Hypothalamus (tissue), 51 donors: ENCODE measurements around the gene CACNA1H.
"Not testable (repeated sequence)": the region's sequence is repeated elsewhere in the genome, so short reads cannot be mapped to it uniquely, and the experiment has no call there.

Experiments used
- DNase-seq, 51 donors: peaks; one replicate each; lab custom pipeline; 2025; lab: John Stamatoyannopoulos, UW

Gene CACNA1H

DNA sequence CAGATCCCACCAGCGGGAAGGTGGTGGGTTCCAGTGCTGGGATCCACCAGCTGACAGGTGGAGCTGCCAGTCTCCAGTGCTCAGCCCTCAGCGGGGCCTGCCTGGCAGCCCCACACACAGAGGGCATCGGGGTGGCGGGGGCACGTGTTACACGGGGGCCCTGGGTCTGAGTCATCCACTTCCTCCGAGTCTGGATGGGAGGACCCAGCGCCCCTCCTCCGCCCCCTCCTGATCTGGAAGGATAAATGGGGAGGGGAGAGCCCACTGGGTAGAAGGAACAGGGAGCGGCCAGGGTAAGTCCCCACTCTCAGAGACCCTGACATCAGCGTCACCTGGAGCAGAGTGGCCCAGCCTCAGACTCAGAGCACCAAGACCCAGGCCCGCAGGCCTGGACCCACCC, 87.5 kb downstream of the CACNA1H start, which contains the start of gene TPSAB1:
Gene TPSAB1 (plus strand): TSS at position 270 of the 400 bp plus-strand sequence. CDS start 234 bp downstream, outside the sequence.
- DNase-seq, result not testable (repeated sequence)

DNA sequence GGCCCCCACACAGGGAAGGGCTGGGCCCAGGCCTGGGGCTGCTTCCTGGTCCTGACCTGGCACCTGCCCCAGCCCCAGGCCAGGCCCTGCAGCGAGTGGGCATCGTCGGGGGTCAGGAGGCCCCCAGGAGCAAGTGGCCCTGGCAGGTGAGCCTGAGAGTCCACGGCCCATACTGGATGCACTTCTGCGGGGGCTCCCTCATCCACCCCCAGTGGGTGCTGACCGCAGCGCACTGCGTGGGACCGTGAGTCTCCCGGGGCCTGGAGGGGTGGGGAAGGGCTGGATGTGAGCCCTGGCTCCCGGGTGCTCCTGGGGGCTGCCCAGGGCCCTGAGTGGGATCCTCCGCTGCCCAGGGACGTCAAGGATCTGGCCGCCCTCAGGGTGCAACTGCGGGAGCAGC, 88.2 kb downstream of the CACNA1H start:
- not testable (repeated sequence) for DNase-seq

DNA sequence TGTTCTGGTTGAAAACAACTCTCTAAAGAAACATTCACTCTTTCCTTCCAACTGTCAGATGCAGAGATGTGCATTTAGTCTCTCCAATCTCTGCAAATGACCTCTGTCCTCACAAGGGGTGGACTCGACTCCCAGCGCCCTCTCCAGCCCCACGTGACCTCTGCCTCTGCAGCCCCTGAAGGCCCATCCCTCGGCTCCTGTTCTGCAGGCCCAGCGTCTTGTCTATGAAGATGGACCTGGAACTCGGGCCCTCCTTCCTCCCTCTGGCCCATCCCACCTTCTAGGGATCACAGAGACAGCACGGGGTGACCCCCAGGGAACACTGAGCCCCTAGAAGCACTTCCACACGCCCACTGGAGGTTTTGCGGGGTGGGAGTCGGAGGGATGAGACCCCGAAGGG, 90.5 kb downstream of the CACNA1H start:
- not testable (repeated sequence) for DNase-seq

DNA sequence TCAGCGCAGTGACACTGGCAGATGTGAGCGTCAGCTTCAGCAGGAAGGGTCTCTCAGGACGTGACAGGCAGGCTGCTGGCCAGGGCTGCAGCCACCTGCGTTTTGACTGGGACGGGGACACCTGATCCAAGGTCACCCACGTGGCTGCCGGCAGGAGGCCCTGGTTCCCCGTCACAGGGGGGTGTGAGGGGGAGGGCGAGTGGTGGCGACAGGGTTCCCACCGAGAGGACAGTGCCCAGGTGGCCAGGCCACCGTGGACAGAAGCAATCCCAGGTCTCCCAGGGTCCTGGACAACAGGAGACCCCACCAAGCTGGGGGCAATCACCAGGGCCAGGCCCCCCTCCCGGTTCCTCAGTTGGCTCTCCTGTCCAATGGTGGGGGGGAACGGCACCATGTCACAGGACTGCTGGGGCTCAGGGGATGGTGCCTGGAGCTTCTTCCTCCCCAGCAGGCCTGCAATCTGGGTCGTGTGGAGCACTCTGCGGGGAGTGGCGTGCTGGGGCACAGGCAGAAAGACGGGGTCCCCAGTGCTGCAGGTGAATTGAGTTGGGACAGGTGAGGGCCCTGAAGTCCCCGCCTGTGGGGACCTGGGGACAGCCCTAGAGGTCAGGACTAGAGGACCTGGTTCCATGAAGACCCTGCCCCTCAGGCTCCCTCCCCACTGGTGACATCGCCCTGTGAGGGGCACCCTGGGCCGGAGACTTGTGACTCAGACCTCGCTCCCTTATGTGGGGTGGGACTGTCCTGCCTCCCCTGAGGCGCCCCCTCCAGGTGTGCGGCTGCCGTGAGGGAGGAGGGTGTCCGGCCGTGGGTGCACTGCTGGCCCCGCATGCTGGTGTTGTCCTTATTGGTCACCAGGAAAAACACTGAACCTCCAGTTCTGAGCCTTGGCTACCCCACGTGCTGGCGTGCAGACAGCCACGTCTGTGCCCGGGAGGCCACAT, 91.3 kb downstream of the CACNA1H start:
- DNase-seq, result not testable (repeated sequence)

DNA sequence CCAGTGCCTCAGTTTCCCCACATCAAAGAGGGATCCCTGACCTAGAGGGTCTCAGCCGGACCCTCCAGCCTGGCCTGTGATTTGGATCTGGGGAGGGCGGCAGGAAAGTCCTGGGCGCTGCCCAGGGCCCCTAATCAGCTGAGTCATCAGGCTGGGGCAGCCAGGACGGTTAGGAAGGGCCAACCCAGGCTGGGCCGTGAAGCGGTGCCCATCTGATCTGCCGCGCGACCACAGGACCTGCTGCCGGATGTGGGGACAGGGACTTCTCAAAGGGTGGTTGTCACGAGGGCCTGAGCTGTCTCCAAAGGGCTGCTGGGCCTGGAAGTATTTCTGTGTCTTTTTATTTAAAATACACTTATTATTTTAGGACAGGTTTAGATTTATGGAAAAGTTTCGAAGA, 92.0 kb downstream of the CACNA1H start:
- DNase-seq, result no peak

DNA sequence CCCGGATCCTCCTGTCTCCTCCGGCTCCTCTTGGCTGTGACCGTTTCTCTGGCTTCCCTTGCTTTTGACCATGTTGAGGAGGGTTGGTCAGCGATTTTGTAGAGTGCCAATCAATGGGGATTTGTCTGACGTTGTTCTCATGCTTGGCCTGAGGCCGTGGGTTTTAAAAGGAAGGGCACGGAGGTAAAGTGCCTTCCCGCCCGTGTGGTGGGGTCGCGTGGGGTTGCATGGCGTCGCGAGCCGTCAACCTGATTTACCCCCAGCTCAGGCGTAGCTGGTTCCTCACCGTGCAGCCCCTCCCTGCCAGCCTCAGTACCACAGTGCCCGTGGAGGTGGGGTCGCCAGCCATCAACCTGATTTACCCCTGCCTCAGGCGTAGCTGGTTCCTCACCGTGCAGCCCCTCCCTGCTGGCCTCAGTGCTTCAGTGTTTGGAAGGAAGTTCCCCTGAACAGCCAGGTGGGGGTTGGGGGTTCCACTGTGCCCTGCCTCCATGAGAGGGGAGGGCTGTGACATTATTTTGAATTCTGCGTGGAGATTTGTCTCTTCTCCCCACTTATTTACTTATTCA, 92.6 kb downstream of the CACNA1H start:
- no peak for DNase-seq

DNA sequence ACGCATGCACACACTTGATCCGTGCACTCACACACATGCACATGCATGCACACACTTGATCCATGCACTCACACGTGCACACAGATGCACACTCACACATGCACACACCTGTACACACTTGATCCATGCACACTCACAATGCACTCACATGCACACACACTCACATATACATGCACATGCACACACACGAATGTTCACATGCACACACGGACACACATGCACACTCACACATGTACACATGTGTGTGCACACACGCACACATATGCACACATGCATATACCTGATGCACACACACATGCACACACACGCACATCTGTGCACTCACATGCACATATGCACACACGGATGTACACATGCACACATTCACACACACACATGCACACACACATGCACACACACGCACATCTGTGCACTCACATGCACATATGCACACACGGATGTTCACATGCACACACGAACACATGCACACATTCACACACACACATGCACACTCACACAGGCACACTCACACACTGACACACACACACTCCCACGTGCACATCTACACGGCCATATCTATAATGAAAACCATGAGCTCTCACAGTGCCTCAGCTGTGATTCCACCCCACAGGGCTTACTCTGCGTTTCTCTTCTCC, 95.1 kb downstream of the CACNA1H start:
- not testable (repeated sequence) for DNase-seq

DNA sequence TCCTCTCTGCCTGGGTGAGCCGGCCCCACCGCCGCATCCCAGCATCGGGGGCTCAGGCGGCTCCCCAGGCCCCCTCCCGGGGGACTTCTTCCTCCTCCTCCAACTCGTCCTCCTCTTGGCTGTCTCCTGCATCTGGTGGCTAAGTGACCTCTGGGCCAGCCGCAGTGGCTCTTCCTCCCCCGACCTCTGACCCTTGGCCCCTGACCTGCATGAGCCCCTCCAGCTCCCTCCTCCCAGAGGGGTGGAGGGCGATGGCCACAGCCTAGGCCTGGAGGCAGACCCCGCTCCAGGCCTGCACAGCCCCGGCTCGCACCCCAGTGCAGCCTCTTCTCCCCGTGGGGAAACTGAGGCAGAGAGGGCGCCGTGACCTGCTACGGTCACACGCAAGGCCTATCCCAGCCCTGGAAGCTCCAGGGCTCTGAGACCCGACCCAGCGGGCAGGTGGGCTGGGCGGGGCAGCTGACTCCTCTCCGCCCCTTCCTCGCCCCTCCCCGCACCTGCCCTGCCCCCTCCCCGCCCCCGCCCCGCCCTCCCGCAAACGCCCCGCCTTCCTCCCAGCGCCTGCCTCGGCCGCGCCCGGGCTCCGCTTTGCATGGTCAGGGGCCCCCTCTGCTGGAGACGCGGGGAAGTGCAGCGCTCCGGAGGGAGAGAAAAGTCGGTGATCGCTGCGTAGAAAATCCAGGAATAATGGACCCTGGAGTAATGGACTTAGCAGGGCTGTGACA, 96.3 kb downstream of the CACNA1H start:
- DNase-seq, result not testable (repeated sequence)

DNA sequence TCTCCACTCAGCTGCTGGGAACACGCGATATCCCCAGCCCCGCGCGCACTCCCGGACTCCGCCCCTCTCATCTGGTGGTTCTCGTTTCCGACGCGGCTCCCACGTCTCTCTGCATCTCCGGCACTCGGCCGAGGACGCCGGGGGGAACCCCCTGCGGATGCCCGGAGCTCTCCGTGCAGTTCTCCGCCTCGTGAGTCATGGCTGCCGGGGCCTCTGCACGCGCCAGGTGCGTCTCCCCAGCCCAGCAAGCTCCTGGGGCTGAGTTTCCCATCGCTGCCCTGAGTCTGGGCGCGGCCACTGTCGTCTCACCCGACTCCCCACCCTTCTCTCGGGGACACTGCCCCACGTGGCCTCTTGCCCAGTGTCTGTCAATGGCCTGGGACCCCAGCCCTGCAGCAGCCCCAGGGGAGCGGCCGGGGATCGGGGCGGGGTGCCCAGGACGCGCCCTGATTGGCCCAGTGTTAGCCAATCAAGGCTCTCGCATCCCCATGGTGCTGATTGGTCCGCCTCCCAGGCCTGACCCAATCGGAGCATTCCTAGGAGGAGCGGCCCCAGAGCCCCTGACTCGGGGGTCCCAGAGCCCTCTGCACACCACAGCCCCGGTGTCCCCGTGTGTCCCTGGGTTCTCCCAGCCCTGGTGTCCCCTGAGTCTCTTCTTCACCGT, 100.9 kb downstream of the CACNA1H start:
- DNase-seq, result not testable (repeated sequence)

DNA sequence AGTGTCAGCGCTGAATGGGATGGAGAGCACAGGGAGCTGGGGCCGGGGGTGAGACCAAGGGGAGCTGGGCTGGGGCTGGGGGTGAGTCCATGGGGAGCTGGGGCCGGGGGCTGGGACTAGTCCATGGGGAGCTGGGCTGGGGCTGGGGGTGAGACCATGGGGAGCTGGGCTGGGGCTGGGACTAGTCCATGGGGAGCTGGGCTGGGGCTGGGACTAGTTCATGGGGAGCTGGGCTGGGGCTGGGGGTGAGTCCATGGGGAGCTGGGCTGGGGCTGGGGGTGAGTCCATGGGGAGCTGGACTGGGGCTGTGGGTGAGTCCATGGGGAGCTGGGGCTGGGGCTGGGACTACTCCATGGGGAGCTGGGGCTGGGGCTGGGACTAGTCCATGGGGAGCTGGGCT, 101.9 kb downstream of the CACNA1H start:
- not testable (repeated sequence) for DNase-seq

DNA sequence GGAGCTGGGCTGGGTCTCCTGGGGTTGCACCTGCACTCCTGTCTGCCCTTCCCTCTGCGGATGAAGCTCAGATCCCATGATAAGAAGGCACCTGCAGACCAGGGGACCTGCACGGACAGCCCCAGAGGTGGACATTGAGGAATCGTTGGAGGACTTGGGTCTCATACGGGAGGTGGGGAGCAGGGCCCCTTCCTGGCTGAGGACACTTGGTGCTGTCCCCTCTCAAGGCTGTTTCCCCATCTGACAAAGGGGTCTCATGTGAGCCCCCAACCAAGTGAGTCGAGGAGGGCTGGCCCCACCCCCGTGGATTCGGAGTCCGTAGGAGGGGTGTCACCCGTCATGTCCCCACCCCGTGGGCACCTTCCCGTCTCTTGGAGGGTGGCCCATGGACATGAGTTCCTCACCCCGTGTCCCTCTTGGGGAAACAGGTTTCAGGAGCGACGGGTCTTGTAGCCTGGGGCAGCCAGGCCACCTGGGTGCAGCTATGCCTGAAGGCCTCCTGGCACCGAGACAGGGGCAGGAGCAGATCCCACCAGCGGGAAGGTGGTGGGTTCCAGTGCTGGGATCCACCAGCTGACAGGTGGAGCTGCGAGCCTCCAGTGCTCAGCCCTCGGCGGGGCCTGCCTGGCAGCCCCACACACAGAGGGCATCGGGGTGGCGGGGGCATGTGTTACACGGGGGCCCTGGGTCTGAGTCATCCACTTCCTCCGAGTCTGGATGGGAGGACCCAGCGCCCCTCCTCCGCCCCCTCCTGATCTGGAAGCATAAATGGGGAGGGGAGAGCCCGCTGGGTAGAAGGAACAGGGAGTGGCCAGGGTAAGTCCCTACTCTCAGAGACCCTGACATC, 102.6 kb downstream of the CACNA1H start, which contains the start of gene TPSD1:
Gene TPSD1 (plus strand): TSS at position 794 of the 847 bp plus-strand sequence. CDS start 212 bp downstream, outside the sequence.
- not testable (repeated sequence) for DNase-seq

DNA sequence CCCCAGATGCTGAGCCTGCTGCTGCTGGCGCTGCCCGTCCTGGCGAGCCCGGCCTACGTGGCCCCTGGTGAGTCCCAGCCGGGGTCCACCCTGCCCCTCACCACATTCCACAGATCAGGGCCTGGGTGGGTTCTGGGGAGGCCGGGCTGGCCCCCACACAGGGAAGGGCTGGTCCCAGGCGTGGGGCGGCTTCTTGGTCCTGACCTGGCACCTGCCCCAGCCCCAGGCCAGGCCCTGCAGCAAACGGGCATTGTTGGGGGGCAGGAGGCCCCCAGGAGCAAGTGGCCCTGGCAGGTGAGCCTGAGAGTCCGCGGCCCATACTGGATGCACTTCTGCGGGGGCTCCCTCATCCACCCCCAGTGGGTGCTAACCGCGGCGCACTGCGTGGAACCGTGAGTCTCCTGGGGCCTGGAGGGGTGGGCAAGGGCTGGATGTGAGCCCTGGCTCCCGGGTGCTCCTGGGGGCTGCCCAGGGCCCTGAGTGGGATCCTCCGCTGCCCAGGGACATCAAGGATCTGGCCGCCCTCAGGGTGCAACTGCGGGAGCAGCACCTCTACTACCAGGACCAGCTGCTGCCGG, 103.5 kb downstream of the CACNA1H start:
- not testable (repeated sequence) for DNase-seq

DNA sequence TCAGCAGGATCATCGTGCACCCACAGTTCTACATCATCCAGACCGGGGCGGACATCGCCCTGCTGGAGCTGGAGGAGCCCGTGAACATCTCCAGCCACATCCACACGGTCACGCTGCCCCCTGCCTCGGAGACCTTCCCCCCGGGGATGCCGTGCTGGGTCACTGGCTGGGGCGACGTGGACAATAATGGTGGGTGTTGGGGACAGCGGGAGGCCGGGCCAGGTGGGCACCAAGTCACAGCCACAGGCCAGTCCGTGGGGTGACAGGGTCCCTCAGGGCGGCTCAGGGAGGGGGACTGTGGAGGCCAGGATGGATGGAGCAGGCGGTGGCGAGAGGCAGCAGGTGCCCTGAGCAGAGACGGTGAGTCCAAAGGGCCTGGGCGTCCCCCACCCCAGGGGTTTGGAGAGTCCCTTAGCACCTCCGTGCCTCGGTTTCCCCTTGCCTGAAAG, 104.0 kb downstream of the CACNA1H start:
- no peak for DNase-seq

DNA sequence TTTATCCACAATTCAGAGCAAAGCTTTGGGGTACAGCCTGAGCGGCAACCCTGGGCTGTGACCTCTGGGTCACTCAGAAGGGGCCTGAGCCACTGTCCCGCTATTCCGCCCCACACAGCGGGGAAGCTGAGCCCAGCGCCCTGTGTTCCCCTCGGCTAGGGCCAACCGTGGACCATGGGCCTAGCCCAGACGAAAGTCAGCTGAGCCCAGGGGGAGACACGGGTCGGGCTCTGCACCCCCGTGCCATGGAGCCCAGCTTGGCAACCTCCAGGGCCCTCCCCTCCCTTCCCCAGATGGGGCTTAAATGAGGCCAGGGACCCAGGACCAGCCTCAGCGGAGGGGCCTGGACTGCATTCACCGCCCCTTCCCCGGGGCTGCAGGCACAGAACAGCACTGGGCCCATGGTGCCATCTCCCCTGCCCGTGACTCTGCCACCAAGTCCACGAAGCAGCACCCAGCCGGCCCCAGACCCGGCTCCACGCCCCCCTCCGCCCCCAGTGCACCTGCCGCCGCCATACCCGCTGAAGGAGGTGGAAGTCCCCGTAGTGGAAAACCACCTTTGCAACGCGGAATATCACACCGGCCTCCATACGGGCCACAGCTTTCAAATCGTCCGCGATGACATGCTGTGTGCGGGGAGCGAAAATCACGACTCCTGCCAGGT, 104.8 kb downstream of the CACNA1H start:
- no peak for DNase-seq

DNA sequence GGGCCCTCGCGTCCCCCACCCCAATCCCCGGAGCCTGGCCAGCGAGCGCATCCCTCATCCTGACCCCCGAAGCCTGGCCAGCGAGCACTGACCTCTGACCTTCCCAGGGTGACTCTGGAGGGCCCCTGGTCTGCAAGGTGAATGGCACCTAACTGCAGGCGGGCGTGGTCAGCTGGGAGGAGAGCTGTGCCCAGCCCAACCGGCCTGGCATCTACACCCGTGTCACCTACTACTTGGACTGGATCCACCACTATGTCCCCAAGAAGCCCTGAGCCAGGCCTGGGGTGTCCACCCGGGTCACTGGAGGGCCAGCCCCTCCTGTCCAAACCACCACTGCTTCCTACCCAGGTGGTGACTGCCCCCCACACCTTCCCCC, 105.3 kb downstream of the CACNA1H start:
- no peak for DNase-seq

DNA sequence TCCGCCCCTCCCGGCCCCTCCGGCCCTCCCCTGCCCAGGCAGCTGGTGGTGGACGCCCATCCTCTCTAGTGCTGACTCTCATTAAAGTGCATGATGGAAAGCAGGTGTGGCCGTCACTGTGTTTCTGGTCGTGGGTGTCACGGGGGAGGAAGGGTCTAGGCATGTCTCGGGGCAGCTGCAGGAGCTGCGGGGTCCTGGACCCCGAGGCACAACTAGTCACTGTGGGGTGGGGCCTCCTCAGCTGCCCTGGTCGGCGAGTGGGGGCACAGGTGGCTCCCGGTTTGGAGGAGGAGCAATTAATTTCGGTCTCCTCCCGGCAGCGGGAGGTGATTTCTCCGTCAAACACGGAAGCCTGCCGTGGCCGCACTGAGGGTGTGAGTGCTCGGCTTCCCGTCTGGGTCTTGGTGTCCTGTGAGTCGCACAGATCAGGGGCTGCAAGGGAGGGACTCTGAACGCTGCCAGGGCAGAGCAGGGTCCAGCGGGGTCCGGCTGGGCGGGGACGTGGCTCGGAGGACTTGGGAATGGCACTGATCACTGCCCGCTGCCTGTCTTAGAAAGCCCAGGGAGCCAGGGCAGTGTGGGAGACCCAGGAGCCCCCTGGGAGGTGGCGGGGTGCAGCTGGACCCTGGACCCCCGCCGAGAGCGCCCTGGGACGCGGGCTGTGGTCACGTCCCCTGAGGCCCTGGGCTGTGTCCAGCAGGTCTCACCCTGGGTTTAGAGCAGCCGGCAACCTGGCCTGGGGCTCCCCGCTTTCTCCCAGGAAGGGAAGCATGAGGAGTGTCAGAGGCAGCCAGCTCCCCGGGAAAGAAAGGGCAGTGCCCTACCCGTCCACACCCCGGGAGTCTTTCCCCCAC, 106.2 kb downstream of the CACNA1H start:
- no peak for DNase-seq

DNA sequence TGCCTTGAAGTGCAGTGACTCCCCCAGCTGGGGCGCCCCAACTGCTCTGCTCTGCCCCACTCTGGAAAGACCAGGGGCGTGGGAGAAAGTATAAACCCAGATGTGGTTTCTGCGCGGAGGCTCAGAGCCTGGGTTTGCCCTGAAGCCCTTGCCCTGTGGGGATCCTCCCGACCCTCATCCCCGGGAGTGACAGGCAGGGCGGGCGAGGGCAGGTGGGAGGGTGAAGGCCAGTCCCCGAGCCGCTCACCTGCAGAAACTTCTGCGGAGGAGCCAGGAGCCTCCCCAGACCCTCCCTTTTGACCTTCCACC, 106.8 kb downstream of the CACNA1H start:
- no peak for DNase-seq
